ENCODE data around the gene PRKG1.

DNA sequence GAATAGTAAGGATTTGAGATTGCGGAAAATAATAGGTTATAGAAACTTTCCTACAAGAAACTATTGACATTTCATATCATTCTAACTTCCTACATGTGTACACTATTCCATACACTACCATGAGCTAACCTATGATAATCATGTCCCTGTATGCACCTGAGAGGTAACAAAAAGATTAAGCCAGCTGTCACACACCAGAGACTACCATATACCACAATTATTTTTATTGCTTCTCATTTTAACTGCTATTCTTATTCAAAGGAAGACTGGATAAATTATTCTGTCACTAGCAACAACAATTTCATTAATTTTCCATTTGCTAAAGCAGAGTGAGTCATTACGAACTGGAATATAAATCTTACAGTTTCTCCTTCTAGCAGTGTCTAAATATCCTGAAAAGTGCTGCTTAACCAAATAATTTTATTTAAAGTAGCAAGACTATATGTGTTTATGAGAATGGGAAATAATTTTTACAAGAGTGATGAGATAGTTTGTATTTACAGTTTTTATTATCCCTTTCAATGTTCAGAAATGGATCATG, 1004.2 kb downstream of the PRKG1 start:
- TF ChIP-seq, protein P1, sequence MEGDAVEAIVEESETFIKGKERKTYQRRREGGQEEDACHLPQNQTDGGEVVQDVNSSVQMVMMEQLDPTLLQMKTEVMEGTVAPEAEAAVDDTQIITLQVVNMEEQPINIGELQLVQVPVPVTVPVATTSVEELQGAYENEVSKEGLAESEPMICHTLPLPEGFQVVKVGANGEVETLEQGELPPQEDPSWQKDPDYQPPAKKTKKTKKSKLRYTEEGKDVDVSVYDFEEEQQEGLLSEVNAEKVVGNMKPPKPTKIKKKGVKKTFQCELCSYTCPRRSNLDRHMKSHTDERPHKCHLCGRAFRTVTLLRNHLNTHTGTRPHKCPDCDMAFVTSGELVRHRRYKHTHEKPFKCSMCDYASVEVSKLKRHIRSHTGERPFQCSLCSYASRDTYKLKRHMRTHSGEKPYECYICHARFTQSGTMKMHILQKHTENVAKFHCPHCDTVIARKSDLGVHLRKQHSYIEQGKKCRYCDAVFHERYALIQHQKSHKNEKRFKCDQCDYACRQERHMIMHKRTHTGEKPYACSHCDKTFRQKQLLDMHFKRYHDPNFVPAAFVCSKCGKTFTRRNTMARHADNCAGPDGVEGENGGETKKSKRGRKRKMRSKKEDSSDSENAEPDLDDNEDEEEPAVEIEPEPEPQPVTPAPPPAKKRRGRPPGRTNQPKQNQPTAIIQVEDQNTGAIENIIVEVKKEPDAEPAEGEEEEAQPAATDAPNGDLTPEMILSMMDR (conservative IDR thresholded peaks at IDR 0.05 in 1 of 2, IDR thresholded peaks at IDR 0.05 in 1 of 2; ENCODE audit: low read depth in 1 of 2, low read length in 2 of 2): no peak
- no peak for TF ChIP-seq EZH2 (IDR thresholded peaks at IDR 0.05; ENCODE audit: low read length, missing control alignments)
